GM12874 (cell line): Measurements from ENCODE around the gene CACNB4.
A peak's percentile ranks its signal among the peaks of the same experiment; 100 is the strongest.

Experiments
- TF ChIP-seq, protein P1 (sequence below): IDR thresholded peaks from 2 replicates; pipeline ENCODE4 v1.5.1; 2011; ENCODE audit warnings: low read depth, mild to moderate bottlenecking, control low read depth, low read length, moderate library complexity; ENCODE audit not compliant: insufficient read depth

CACNB4 gene

DNA sequence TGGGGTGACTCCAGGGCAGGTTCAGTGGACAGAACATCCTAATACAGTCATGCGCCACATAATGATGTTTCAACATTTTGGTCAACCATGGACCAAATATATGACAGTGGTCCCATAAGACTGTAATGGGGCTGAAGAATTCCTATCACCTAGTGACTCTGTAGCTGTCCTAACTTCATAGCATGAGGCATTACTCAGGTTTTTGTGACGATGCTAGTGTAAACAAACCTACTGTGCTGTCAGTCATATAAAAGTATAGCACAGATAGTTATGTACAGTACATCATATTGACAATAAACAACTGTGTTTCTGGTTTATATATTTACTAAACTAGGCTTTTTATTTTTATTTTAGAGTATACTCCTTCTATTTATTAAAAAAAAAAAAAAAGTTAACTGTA is 87.1 kb downstream of the CACNB4 start:
- TF ChIP-seq, protein P1, sequence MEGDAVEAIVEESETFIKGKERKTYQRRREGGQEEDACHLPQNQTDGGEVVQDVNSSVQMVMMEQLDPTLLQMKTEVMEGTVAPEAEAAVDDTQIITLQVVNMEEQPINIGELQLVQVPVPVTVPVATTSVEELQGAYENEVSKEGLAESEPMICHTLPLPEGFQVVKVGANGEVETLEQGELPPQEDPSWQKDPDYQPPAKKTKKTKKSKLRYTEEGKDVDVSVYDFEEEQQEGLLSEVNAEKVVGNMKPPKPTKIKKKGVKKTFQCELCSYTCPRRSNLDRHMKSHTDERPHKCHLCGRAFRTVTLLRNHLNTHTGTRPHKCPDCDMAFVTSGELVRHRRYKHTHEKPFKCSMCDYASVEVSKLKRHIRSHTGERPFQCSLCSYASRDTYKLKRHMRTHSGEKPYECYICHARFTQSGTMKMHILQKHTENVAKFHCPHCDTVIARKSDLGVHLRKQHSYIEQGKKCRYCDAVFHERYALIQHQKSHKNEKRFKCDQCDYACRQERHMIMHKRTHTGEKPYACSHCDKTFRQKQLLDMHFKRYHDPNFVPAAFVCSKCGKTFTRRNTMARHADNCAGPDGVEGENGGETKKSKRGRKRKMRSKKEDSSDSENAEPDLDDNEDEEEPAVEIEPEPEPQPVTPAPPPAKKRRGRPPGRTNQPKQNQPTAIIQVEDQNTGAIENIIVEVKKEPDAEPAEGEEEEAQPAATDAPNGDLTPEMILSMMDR, result no peak

DNA sequence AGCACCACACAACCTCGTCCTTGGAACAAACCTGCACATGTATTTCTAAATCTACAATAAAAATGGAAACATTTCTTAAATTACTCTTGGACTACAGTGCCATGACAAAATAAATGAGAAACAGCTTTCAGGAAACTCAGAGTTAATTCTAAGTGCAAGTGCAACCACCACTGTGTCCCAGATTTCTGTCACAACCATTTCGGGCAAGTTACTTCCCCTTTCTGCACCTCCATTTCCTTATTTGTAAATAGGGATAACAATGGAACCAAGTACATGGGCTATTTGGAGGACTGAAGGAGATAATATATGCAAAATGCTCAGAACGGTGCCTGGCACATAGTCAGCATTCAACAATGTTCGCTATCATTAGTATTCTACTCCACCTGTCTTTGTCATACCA is 93.2 kb downstream of the CACNB4 start:
- TF ChIP-seq, protein P1, result no peak

DNA sequence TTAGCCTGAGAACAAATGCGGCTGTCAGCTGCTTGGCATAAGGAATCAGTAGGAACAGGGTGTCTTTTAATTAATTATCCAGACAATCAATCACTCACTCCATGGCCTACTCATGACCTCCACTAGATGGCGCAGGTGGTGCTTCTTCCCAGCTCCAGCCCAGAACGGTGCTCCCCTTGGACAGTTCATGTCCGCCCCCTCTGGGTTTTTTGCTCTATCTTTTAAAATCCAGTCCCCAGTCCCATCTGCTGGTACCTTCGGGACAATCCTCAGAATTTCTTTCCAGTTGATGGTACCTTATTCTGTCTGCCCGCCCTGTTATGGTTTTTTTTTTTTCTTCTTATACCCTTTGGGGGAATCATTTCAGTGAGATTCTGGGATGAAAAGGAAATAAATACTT is 99.8 kb downstream of the CACNB4 start:
- TF ChIP-seq, protein P1, result peak; percentile 85

DNA sequence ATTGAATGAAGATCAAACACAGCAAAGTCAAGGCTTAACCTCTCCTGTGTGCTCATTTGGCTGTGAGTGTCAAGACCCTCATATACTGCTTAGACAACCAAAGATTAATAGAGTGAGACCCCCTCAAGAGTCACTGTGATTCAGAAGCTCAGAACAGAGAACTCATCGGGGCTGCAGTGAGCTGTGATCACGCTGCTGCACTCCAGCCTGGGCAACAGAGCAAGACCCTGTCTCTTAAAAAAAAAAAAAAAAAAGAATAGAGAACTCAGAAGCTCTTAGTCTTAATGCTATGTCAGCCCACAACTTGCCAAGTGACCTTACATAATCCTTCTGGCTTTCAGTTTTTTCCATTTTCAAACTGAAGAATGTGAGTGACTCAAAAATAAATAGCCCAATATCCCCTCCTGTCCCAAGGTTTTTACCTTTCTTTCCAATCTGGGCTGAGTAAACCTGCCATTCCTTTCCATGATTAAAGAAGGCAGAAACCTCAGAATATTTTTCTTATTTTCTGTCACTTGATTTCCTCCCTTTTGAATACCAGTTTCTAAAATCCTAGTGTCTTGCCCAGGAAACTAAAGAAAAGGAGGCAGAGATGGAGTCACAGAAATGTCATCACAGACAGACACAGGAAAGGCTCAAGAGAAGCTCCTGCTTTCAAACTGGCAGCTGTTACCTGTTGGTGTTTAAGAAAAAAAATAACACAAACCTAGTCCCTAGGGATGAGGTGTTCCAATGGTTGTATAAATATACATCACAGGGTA is 102.4 kb downstream of the CACNB4 start:
- TF ChIP-seq, protein P1, result no peak

DNA sequence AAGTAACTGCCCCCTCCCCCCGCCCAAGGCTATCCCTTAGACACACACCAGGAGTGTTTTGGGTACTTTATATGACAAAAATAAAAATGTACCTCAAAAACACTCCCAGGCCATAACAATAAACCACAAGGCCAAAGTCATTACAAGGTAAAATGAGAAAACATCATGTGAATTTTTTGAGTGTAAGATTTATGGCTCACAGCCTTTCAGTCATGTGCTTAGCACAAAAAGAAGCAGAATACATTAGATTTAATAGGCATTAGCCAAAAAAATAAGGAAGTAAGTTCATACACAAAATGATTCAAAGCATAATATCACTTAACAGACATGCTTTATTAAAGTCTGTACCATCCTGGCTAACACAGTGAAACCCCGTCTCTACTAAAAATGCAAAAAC is 103.7 kb downstream of the CACNB4 start:
- TF ChIP-seq, protein P1, result no peak

DNA sequence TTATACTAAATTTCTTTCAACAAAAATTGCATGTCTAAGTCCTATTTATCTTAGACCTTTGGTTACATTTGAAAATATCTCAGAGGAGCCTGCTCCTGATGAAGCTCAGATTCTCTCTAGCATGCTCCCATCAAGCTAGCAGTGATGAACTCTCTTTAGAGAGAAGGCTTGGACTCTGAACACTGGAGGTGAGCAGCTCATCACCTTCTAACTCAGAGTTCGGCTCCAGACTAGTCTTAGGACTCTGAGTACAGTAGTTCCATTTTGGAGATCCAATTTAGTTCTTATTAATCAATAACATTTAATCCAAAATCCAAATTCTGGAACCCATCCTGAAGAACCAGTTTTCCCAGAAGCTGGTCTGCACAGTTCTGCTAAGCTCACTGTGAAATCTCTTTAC is 107.8 kb downstream of the CACNB4 start:
- TF ChIP-seq, protein P1, result no peak

DNA sequence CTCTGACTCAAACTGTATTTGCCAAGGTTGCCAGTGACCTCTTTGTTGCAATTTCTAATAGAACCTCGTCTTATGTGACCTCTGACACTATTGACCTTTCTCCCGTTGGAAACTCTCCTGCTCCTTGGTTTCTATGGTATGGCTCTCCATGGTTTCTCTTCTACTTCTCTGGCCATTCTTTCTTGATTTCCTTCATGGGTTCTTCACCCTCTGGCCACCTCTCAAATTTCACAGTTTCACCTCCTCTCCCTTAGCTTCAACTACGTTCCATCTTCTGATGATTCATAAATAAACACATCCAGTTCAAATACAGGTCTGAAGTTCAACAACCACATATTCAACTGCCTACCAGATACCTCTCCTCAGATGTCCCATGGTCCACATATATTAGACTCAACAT is 109.5 kb downstream of the CACNB4 start:
- TF ChIP-seq, protein P1, result no peak

DNA sequence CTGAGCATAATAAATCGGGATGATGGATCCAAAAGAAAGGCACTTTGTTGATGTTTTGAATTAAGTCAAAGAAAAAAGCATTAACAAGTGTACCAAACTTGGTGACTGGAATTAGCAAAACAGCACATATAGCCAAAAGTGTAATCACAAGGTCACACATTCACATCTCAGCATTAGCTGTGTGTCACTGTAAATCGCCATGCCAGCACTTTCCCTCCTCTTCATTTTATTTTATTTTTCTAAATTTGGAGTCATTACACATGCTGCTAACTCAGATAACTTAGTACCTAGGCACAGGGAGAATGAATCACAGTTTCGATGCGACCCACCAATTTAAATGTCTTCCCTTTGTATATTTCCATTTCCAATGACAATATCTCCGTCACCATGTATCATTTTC is 111.4 kb downstream of the CACNB4 start:
- TF ChIP-seq, protein P1, result no peak
